K562 (cell line): ENCODE results near the gene DIP2C. TPM values are rescaled to one million over a fixed set of nuclear protein-coding genes. Genes with fewer than 3 reads are reported as not detected.

ENCODE experiments used
- BMI1 ChIP-seq: fragments of 150-350 bp; IDR thresholded peaks from 2 replicates; pipeline ENCODE4 v1.6.1; 2014; ENCODE audit warnings: low read length
- CBFA2T2 ChIP-seq: fragments of 450-650 bp; conservative IDR thresholded peaks from 2 replicates; pipeline ENCODE4 v1.6.1; 2017; ENCODE audit warnings: mild to moderate bottlenecking
- CBX3 ChIP-seq, 2 experiments: IDR thresholded peaks; 1 replicate in 1 of 2; 2 replicates in 1 of 2; pipeline ENCODE4 v1.6.1; 2012; ENCODE audit warnings: inconsistent platforms in 2 of 2, low read length in 2 of 2, borderline replicate concordance in 1 of 2, control low read depth in 1 of 2
- DACH1 ChIP-seq: fragments of 450-650 bp; IDR thresholded peaks from 2 replicates; pipeline ENCODE4 v1.6.1; 2018; ENCODE audit not compliant: partially characterized antibody
- DIDO1 ChIP-seq: fragments of 450-650 bp; IDR thresholded peaks from 2 replicates; pipeline ENCODE4 v1.6.1; 2016; ENCODE audit warnings: low read depth, missing biosample characterization, missing genetic modification characterization
- MEF2A ChIP-seq: IDR thresholded peaks from 2 replicates; pipeline ENCODE4 v1.6.1; 2011; ENCODE audit warnings: low read depth, mild to moderate bottlenecking, low read length, moderate library complexity; ENCODE audit not compliant: control insufficient read depth
- MTA2 ChIP-seq: fragments of 450-650 bp; IDR thresholded peaks from 2 replicates; pipeline ENCODE4 v1.6.1; 2016; ENCODE audit warnings: low read depth
- RAD21 ChIP-seq, 2 experiments: fragments of 250-450 bp in 1 of 2; fragments of 450-650 bp in 1 of 2; sonication (Bioruptor Pico) in 1 of 2; formaldehyde crosslinking in 1 of 2; IDR thresholded peaks in 1 of 2; conservative IDR thresholded peaks in 1 of 2; 2 replicates each; pipeline versions ENCODE4 v1.4.0 to v1.8.0; 2020 to 2022; ENCODE audit warnings: mild to moderate bottlenecking in 2 of 2, moderate library complexity in 1 of 2
- TRIM24 ChIP-seq, 2 experiments: fragments of 450-650 bp; IDR thresholded peaks; 2 replicates each; pipeline ENCODE4 v1.6.1; 2016
- ZNF76 ChIP-seq: fragments of 250-450 bp; sonication (Bioruptor Pico); IDR thresholded peaks from 2 replicates; pipeline ENCODE4 v1.4.0; 2020; ENCODE audit warnings: mild to moderate bottlenecking, moderate library complexity, borderline replicate concordance
- polyA plus RNA-seq, 8 experiments: library from polyadenylated mRNA; depleted of rRNA in 4 of 8; stranded (reverse) in 5 of 8; unstranded in 3 of 8; fragments of >200 nt; fragmentation: Nextera tagmentation in 2 of 8; fragmentation: Illumina TruSeq in 1 of 8; extraction: Ambion mirVana in 2 of 8; extraction: Trizol in 1 of 8; gene quantifications; 2 replicates each; pipeline versions ENCODE4 v1.2.1 to v1.2.3, GENCODE V29; 2011 to 2014; ENCODE audit warnings: inconsistent platforms in 1 of 8, missing spikeins in 1 of 8
- total RNA-seq, 7 experiments: library from RNA; depleted of rRNA in 6 of 7; stranded (reverse); fragments of >200 nt in 6 of 7; fragmentation: Illumina TruSeq in 2 of 7; extraction: Trizol in 2 of 7; gene quantifications; 2 replicates each; pipeline versions ENCODE4 v1.2.1 to v1.2.3, GENCODE V29; 2011 to 2021; ENCODE audit warnings: low replicate concordance in 1 of 7
- TF ChIP-seq, protein P1 (sequence below): fragments of 250-450 bp; sonication (Bioruptor Pico); IDR thresholded peaks from 2 replicates; pipeline ENCODE4 v1.6.1; 2021; ENCODE audit warnings: mild to moderate bottlenecking
- TF ChIP-seq, protein P2 (sequence below): IDR thresholded peaks from 2 replicates; pipeline ENCODE4 v1.6.1; 2011; ENCODE audit not compliant: insufficient read length; ENCODE audit errors: extremely low read depth

Gene DIP2C
- total and polyA plus RNA-seq, 9 of the 15 experiments (the other 6 are each of a cell fraction or from before 2014, with no cell fraction given): 0.01 TPM; not detected in 8

DNA sequence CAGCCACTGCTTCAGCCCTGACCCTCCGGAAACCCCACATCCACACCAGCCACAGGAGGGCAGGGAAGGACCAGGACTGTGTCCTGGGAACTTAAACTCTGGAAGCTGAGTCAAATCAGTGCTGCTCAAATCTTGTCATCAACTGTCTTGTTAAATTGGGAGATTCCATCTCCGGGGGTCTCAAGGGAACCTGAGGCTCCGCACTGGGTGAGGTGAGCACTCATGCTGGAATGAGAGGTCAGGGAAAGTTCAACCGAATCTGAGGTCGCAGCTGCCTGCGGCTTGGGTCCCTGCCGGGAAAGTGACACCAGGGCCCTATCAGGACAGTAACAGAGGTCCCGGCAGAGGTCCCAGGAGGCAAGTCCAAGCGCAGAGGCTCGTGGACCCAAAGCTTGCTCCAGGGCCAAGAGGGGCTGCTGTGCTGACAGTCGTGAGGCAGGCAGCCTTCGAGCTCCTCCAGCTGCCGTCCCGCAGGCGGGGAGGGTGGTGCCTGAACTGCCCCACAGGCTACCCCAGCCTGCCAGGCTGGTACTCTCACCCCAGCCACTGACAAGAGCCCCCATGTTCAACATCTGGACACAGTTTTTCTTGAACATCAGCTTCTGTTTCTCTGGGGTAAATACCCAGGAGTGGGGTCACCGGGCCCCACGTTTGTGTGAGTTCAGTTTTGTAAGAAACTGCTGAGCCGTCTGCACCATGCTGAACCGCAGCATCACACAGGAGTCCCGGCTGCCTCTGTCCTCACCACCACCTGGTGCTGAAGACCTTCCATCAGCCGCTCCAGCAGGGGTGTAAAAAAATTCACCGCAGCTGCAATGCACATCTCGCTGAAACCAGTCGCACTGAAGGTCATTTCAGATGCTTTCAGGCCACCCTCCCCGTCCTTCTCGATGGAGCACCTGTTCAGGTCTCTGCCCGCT, 101.0 kb downstream of the DIP2C start (continued):
- no peak for TF ChIP-seq CBX3 (IDR thresholded peaks at IDR 0.05; ENCODE audit: borderline replicate concordance in 1 of 2, low read length in 2 of 2)
- no peak for TF ChIP-seq BMI1
- no peak for TF ChIP-seq MTA2
- 0 out of 2 replicates have a peak, but pooled peaks have one; percentile 23 for TF ChIP-seq CBFA2T2
- TF ChIP-seq, protein P1, sequence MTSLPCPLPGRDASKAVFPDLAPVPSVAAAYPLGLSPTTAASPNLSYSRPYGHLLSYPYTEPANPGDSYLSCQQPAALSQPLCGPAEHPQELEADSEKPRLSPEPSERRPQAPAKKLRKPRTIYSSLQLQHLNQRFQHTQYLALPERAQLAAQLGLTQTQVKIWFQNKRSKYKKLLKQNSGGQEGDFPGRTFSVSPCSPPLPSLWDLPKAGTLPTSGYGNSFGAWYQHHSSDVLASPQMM (CRISPR knock-in tag): no peak
- no peak for TF ChIP-seq DACH1
- TF ChIP-seq TRIM24 (IDR thresholded peaks at IDR 0.05): no peak
- no peak for TF ChIP-seq DIDO1 (tag)
- TF ChIP-seq MEF2A: no peak
- TF ChIP-seq RAD21 (CRISPR knock-in tag; conservative IDR thresholded peaks at IDR 0.05 in 1 of 2, IDR thresholded peaks at IDR 0.05 in 1 of 2): peak in 1 of 2 experiments; percentile 26; a peak in 2 of 4 replicates
- no peak for TF ChIP-seq ZNF76 (CRISPR knock-in tag)
- TF ChIP-seq, protein P2, sequence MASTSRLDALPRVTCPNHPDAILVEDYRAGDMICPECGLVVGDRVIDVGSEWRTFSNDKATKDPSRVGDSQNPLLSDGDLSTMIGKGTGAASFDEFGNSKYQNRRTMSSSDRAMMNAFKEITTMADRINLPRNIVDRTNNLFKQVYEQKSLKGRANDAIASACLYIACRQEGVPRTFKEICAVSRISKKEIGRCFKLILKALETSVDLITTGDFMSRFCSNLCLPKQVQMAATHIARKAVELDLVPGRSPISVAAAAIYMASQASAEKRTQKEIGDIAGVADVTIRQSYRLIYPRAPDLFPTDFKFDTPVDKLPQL: no peak
